WI38 (cell line): ENCODE data around the gene OR11H6.
"Not testable (repeated sequence)": the region's sequence is repeated elsewhere in the genome, so short reads cannot be mapped to it uniquely, and the experiment has no call there.

Source experiments
- H3K4me3 ChIP-seq: 2 replicates; pipeline ENCODE4 v1.5.1; 2011; ENCODE audit warnings: low read depth, mild to moderate bottlenecking, control low read depth, low read length
- CTCF ChIP-seq: IDR thresholded peaks from 2 replicates; pipeline ENCODE4 v1.5.1; 2012; ENCODE audit warnings: low read depth, mild to moderate bottlenecking, control low read depth, low read length

Gene OR11H6

GRCh38 chr14:20190596-20190995, 32.9 kb upstream of the OR11H6 start, which contains the start of gene OR11G2:
TSS of gene OR11G2 (plus strand) at chr14:20190896. CDS start at chr14:20197438, 6,542 bp downstream.
- no peak within 1 kb of the TSS for H3K4me3 ChIP-seq
- no peak for TF ChIP-seq CTCF

DNA sequence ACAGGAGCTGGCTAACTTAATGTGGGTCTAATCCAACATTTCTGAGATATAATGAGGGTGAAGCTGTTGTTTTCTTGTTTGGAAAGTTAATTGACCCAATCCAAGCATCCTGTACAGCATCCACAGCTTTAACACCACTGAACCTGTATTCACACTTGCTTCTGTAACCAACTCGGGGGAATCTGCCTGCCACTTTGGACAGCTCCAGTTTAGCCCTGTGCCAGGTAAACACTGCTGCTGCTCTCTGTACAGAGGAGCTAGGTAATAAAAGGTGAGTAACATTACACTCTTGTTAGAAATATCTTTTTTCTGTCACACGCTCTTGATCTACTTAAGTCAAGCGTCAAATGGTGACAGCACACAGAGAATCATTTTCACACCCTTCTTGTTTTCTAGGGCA, 32.1 kb upstream of the OR11H6 start:
- TF ChIP-seq CTCF = no peak

GRCh38 chr14:20194101-20194500, 29.4 kb upstream of the OR11H6 start:
- H3K4me3 ChIP-seq = no peak overlapping the region
- TF ChIP-seq CTCF = no peak

More for the DNA sequence above, 32.1 kb upstream of the OR11H6 start:
- no peak overlapping the region for H3K4me3 ChIP-seq

GRCh38 chr14:20195170-20195569, 28.3 kb upstream of the OR11H6 start:
- not testable (repeated sequence) for H3K4me3 ChIP-seq

DNA sequence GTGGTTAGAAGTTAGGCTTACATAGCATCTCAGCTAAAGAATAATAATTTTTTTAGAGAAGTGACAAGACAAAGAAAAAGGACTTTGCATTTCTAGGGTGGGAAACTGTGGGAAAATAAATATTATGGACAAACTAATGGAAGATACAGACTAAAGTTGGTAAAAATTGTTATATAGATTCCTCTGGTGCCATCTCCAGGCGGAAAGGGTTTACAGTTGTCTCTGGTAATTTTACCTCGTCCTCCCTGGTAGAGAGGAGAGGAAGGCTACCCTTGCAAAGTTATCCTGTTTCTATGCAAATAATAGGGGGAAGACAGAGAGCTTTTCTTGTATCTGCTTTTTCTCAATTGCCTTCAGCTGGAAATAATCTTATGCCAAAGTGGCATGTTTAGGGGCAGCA, 27.6 kb upstream of the OR11H6 start:
- no peak for TF ChIP-seq CTCF
- H3K4me3 ChIP-seq = no peak overlapping the region

GRCh38 chr14:20197459-20197858, 26.1 kb upstream of the OR11H6 start:
- no peak overlapping the region for H3K4me3 ChIP-seq
- TF ChIP-seq CTCF = no peak

- no peak for TF ChIP-seq CTCF
- no peak overlapping the region for H3K4me3 ChIP-seq
Observed at GRCh38 chr14:20198991-20199390, 24.5 kb upstream of the OR11H6 start.

- TF ChIP-seq CTCF = no peak
- H3K4me3 ChIP-seq = no peak overlapping the region
Observed at GRCh38 chr14:20204721-20205120, 18.8 kb upstream of the OR11H6 start.
